C1 segment of cervical spinal cord (tissue), 14 donors: ENCODE data around the gene DYNC1LI2.
"Not testable (repeated sequence)": the region's sequence is repeated elsewhere in the genome, so short reads cannot be mapped to it uniquely, and the experiment has no call there.

ENCODE experiments used
- DNase-seq, 14 donors: peaks; one replicate each; lab custom pipeline; 2025; lab: John Stamatoyannopoulos, UW

The DYNC1LI2 gene

GRCh38 chr16:66696669-66697630 lies 54.5 kb downstream of the DYNC1LI2 start, which contains the start of gene CMTM4:
Gene CMTM4, minus strand, starts transcription at chr16:66696743. Its CDS starts 218 bp downstream, at chr16:66696525.
- DNase-seq = peak in 13 of 14 donors; percentile 14 to 87 (median 68)

DNA sequence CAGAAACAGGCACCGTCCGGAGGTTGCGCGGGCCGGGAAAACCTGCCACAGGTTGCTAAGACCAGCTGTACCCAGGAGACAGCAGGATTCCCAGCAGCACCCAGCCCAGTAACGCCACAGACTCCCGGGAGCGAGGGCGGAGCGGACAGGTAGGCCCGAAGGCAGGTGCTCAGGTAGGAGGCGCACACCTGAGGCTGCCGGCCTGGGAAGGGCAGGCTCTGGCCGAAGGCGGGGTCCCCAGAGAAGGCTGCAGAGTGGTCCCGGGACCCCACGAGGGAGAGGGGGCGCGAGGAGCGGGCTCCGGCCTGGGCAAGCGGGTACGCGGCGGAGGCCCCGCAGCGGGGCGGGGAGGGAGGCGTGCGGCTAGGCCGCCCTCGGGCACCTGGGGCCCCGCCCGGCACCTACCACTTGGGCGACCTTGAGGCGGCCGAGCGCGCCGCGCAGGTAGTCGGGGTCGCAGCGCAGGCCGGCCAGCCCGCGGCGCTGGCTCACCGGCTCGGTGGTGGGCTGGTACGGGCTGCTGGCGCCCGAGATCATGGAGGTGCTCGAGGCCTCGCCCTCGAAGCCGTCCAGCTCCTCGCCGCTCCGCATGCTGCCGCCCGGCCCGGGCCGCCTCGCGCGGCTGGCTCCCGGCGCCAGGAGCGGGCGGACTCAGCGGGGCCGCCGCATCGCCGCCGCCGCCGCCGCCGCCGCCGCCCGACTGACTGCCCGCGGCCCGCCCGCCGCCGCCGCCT lies 55.3 kb downstream of the DYNC1LI2 start:
- DNase-seq = peak in 5 of 14 donors; percentile 20 to 52 (median 48)

DNA sequence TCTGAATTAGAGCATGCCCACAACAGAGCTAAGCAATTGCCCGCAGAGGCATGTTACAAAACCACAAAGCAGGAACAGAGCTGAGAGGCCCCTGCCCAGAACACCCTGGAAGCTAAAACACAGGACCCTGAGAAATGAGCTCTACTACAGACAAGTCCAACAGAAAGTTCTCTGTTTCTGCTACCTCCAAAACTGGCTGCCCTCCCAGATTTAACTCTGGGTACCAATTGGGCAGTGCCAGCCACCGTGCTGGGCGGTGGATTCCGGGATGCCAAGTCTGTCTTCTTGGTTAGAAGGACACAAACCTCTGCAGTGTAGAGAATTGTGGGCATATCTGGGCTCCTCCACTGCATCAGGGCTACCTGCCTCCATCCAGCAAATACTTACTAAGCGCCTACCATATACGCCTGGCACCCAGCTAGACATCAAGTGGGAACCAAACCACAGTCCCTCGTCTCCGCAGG lies 55.9 kb downstream of the DYNC1LI2 start:
- peak in 9 of 14 donors; percentile 15 to 64 (median 47) for DNase-seq

GRCh38 chr16:66693149-66693548 lies 58.3 kb downstream of the DYNC1LI2 start:
- DNase-seq = no peak

- no peak for DNase-seq
These were observed 59.1 kb downstream of the DYNC1LI2 start for GRCh38 chr16:66692341-66692740.

- DNase-seq = no peak
These were observed 60.2 kb downstream of the DYNC1LI2 start for GRCh38 chr16:66691234-66691633.

DNA sequence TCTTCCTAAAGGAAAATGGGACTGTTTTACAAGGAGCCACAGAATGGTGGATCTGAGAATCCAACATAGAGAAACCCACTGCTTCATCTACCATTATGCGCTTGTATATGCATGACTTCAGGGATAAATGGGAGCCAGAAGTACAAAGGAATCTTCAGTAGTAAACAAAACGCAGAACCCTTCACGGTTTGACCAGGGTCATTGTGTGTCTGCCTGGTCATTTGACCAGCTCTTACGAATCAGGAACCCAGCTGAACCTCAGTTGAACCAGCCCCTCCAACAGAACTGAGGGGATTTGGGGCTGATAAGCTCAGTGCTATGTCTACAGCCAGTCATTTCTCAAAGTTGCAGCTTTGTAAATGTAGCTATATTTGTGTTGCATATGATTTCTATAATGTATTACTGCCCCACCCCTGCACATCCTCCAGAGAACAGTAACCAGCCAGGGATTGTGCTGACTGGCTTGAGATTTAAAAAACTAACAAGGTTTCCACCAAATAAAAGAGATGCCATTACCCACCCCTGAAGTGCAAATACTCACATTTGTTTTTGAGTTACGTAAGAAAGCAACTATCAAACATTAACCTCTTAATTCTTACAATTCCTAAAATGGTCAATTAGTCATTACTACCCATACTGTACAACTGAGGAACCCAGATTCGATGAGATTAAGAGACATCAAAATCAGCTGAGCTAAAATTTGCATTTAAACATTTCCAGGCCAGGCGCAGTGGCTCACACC lies 61.1 kb downstream of the DYNC1LI2 start:
- DNase-seq = peak in 6 of 14 donors; percentile 8 to 29 (median 16)

DNA sequence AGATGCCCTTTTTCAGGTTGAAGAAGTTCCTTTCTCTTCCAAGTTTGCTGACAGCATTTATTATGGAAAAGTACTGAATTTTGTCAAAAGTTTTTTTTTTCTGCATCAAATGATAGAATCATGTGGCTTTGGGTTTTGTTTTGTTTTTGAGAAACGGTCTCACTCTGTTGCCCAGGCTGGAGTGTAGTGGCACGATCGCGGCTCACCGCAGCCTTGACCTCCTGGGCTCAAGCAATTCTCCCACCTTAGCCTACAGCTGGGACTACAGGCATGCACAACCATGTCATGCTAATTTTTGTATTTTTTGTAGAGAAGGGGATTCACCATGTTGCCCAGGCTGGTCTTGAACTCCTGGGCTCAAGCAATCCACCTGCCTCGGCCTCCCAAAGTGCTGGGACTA lies 62.1 kb downstream of the DYNC1LI2 start:
- no peak for DNase-seq

DNA sequence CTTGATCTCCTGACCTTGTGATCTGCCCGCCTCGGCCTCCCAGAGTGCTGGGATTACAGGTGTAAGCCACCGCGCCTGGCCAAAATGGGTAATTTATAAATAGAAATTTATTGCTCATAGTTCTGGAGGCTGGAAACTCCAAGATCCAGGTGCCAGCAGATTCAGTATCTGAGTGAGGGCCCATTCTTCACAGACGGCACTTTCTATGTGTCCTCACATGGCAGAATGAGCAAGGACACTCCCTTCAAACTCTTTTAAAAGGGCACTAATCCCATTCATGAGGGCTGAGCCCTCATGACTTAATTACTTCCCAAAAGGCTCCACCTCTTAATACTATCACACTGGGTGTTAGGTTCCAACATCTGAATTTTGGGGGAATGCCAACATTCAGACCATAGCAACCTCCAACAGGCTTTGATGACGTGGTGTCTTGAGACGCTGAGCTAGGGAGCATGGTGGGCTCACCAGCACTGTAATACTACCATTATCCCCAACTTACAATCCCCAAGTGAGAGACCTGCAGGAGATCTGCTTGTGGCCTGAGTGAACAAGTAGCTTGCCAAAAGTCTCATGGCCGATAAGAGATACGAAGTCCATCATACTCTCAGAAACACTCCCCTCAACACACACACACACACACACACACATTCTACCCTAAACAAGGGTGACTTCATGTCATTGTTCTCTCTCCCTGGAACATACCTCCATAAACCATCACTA lies 63.3 kb downstream of the DYNC1LI2 start:
- DNase-seq = no peak

- DNase-seq = not testable (repeated sequence)
These were observed 65.8 kb downstream of the DYNC1LI2 start for GRCh38 chr16:66685501-66686115.

- DNase-seq = no peak
These were observed 69.1 kb downstream of the DYNC1LI2 start for GRCh38 chr16:66682271-66682670.

DNA sequence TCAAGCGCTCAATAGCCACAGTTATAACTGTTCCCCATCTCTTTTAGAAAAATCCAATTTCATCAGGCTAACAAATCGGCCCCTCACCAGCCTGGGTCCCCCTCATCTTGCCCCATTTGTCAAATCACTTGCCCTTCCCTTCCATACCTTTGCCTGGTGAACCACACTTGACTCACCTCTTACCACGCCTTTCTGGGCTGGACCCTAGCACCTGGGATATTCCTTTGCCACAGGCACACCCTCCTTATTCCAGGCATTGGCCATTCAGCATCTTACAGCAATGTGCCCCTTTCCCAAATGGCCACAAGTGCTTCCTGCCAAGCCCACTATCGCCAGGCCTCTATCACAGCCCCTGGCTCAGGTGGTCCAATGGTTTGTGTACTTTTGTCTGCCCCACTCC lies 69.7 kb downstream of the DYNC1LI2 start:
- no peak for DNase-seq

DNA sequence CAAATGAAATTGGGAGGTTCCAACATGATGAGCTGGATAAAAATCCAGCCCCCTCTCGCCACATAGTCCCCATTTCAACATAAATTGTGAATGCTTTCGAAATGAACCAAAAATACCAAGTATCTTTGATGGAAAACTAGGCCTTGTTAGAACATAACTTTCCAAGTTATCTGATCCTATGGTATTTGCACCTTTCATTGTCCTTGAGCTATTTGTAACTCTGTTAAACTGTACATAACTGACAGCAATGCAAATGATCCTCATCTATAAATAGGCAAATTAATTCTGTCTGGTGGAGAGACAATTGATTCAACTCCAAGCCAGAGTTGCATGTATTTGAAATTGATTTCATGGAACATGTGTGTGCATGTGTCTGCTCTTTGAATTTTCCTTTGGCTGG lies 73.1 kb downstream of the DYNC1LI2 start:
- DNase-seq = no peak

- DNase-seq = no peak
These were observed 73.6 kb downstream of the DYNC1LI2 start for GRCh38 chr16:66677836-66678235.

- DNase-seq = peak in 9 of 14 donors; percentile 3 to 50 (median 25)
These were observed 74.2 kb downstream of the DYNC1LI2 start for GRCh38 chr16:66677179-66677578.

GRCh38 chr16:66676599-66676998 lies 74.8 kb downstream of the DYNC1LI2 start:
- DNase-seq = no peak

DNA sequence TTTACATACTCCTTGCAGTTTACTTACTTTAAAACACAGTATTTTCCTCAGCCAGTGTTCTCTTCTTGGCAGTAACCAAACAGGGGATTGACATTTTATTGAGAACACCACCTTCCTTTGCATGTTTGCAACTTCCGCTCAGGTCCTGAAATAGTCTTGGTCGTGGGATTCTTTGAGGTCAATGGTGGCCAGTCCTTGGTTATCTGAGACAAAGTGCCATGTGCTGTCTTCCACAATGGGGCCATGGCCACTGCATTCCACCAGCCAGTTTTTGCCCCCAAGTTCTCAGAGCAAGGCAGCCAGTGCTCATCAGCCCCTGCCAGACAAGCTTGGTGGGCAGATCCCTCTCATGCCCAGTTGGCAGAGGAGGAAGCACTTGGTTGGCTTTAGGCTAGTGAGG lies 77.7 kb downstream of the DYNC1LI2 start:
- no peak for DNase-seq
